Endothelial cell of umbilical vein (primary cell): ENCODE data around the gene NAV3. TPM values are rescaled to one million over a fixed set of nuclear protein-coding genes. Genes with fewer than 3 reads are reported as not detected.
A peak's percentile ranks its signal among the peaks of the same experiment; 100 is the strongest.

Experiments
- BruUV-seq: library from RNA; stranded (reverse); fragments of 400-500 nt; replicated peaks from 2 replicates; lab custom pipeline; 2021; lab: Mats Ljungman, UMichigan
- CTCF ChIA-PET: fragments of 300-600, 350-600 bp; sonication (Branson Sonifier 250); formaldehyde crosslinking; loops from one replicate; lab custom pipeline; 2021; ENCODE audit warnings: antibody characterized with exemption, inconsistent platforms; lab: Charles Lee
- POLR2A ChIA-PET: fragments of 300-600, 350-600 bp; sonication (Branson Sonifier 250); formaldehyde crosslinking; loops from one replicate; lab custom pipeline; 2021; ENCODE audit warnings: antibody characterized with exemption, inconsistent platforms; lab: Charles Lee
- DNase-seq: peaks from one replicate; pipeline ENCODE4 v3.0.0-alpha.2; 2011; ENCODE audit warnings: low read depth, low spot score
- FAIRE-seq: peaks from 2 replicates; lab custom pipeline; 2011; peaks lifted over from hg19 to GRCh38; lab: Jason Lieb, UNC
- H2AFZ ChIP-seq: 2 replicates; pipeline ENCODE4 v1.6.0; 2012; ENCODE audit warnings: low read depth, low read length, control low read depth, inconsistent platforms
- H3K27ac ChIP-seq: 2 replicates; pipeline ENCODE4 v1.5.1; 2011; ENCODE audit warnings: low read depth, mild to moderate bottlenecking, control low read depth, low read length, moderate library complexity; ENCODE audit not compliant: insufficient read depth
- H3K27me3 ChIP-seq, 2 experiments: 2 replicates each; pipeline versions ENCODE4 v1.6.0 to v1.6.1; 2011; ENCODE audit warnings: low read length in 2 of 2, mixed read lengths in 1 of 2; ENCODE audit not compliant: control insufficient read depth in 2 of 2, insufficient read depth in 2 of 2
- H3K36me3 ChIP-seq, 2 experiments: 2 replicates in 1 of 2; 3 replicates in 1 of 2; pipeline ENCODE4 v1.5.1; 2011; ENCODE audit warnings: low read length in 2 of 2, mild to moderate bottlenecking in 1 of 2, moderate library complexity in 1 of 2; ENCODE audit not compliant: control insufficient read depth in 2 of 2, insufficient read depth in 2 of 2; ENCODE audit errors: extremely low read depth in 1 of 2
- H3K4me1 ChIP-seq: 3 replicates; pipeline ENCODE4 v1.5.1; 2011; ENCODE audit warnings: mild to moderate bottlenecking, low read length; ENCODE audit not compliant: control insufficient read depth, insufficient read depth; ENCODE audit errors: extremely low read depth
- H3K4me2 ChIP-seq: 2 replicates; pipeline ENCODE4 v1.6.1; 2011; ENCODE audit warnings: low read length, control low read depth, mixed read lengths; ENCODE audit not compliant: insufficient read depth
- H3K4me3 ChIP-seq, 3 experiments: fragments of 200-600 bp in 1 of 3; sonication (generic), shearing (Covaris generic) in 1 of 3; replicated peaks in 1 of 3; 2 replicates each; pipeline ENCODE4 v1.5.1; 2011 to 2016; ENCODE audit warnings: control low read depth in 3 of 3, low read length in 3 of 3, mild to moderate bottlenecking in 2 of 3, inconsistent platforms in 1 of 3, low read depth in 1 of 3, moderate library complexity in 1 of 3; ENCODE audit not compliant: insufficient read depth in 1 of 3
- H3K79me2 ChIP-seq: 2 replicates; pipeline ENCODE4 v1.6.0; 2012; ENCODE audit warnings: low read length, inconsistent platforms; ENCODE audit not compliant: control insufficient read depth, insufficient read depth
- H3K9ac ChIP-seq: replicated peaks from 2 replicates; pipeline ENCODE3; 2011; ENCODE audit warnings: low read length, control low read depth; ENCODE audit not compliant: insufficient read depth; ENCODE audit errors: extremely low read depth
- H3K9me1 ChIP-seq: replicated peaks from 3 replicates; pipeline ENCODE4 v1.6.0; 2011; ENCODE audit warnings: mild to moderate bottlenecking, low read length; ENCODE audit not compliant: control insufficient read depth, insufficient read depth; ENCODE audit errors: extremely low read depth
- H3K9me3 ChIP-seq: replicated peaks from 2 replicates; pipeline ENCODE4 v1.5.1; 2012; ENCODE audit warnings: low read length, inconsistent platforms; ENCODE audit not compliant: control insufficient read depth, insufficient read depth
- H4K20me1 ChIP-seq: replicated peaks from 2 replicates; pipeline ENCODE3; 2011; ENCODE audit warnings: mild to moderate bottlenecking, low read length; ENCODE audit not compliant: control insufficient read depth, insufficient read depth; ENCODE audit errors: extremely low read depth
- CTCF ChIP-seq, 2 donors: IDR thresholded peaks; 1 replicate in 1 of 2; 2 replicates in 1 of 2; pipeline ENCODE4 v1.5.1; 2011; ENCODE audit warnings: low read length in 2 of 2, mild to moderate bottlenecking in 2 of 2, moderate library complexity in 2 of 2, control low read depth in 1 of 2, inconsistent platforms in 1 of 2, low read depth in 1 of 2; ENCODE audit not compliant: insufficient read depth in 1 of 2; ENCODE audit errors: extremely low read depth in 1 of 2
- EZH2 ChIP-seq: IDR thresholded peaks from 2 replicates; pipeline ENCODE4 v1.6.1; 2012; ENCODE audit warnings: borderline replicate concordance, low read depth, mild to moderate bottlenecking, moderate library complexity, low read length, inconsistent platforms; ENCODE audit not compliant: severe bottlenecking
- FOS ChIP-seq: IDR thresholded peaks from 2 replicates; pipeline ENCODE4 v1.6.1; 2011; ENCODE audit warnings: mild to moderate bottlenecking, low read length, moderate library complexity, borderline replicate concordance; ENCODE audit not compliant: insufficient read depth
- GATA2 ChIP-seq: IDR thresholded peaks from 2 replicates; pipeline ENCODE4 v1.7.0; 2011; ENCODE audit warnings: low read depth, mild to moderate bottlenecking, moderate library complexity, mixed read lengths, low read length; ENCODE audit not compliant: insufficient read length, insufficient read depth
- JUN ChIP-seq: IDR thresholded peaks from 2 replicates; pipeline ENCODE4 v1.6.1; 2011; ENCODE audit warnings: borderline replicate concordance, low read depth; ENCODE audit not compliant: insufficient read length, insufficient read depth
- MAX ChIP-seq: IDR thresholded peaks from 2 replicates; pipeline ENCODE4 v1.6.1; 2011; ENCODE audit not compliant: insufficient read depth, insufficient read length
- MYC ChIP-seq: IDR thresholded peaks from one replicate; pipeline ENCODE4 v1.6.1; 2011; ENCODE audit warnings: mild to moderate bottlenecking, low read depth, low read length
- POLR2A ChIP-seq: IDR thresholded peaks from 2 replicates; pipeline ENCODE4 v1.6.1; 2012; ENCODE audit warnings: low read depth, mild to moderate bottlenecking, control low read depth, low read length
- POLR2AphosphoS5 ChIP-seq: IDR thresholded peaks from 2 replicates; pipeline ENCODE4 v1.6.1; 2012; ENCODE audit warnings: low read depth, mild to moderate bottlenecking, control low read depth, low read length, moderate library complexity; ENCODE audit not compliant: insufficient read depth
- dilution Hi-C: fragments of 300-500 bp; cut with MboI; formaldehyde crosslinking; loops from one replicate; pipeline ENCODE4 v1.15.0; 2019; ENCODE audit warnings: low sequenced_read_pairs; ENCODE audit not compliant: extremely low pct_ligation_motif_present
- intact Hi-C: fragments of 100-400 bp; cut with micrococcal nuclease; formaldehyde crosslinking; loops from one replicate; pipeline ENCODE4 v1.10.0; 2022
- polyA plus RNA-seq, 4 experiments: library from polyadenylated mRNA; depleted of rRNA in 3 of 4; stranded (reverse) in 3 of 4; unstranded in 1 of 4; fragments of >200 nt; gene quantifications; 2 replicates each; pipeline versions ENCODE4 v1.2.1 to v1.2.3, GENCODE V29; 2011 to 2012; ENCODE audit warnings: missing spikeins in 1 of 4
- total RNA-seq: library from RNA; stranded (reverse); gene quantifications from 2 replicates; pipeline ENCODE4 v1.2.3, GENCODE V29; 2021

NAV3 gene
- total and polyA plus RNA-seq, 2 donors (not counting 3 experiments of a cell fraction or from before 2014, with no cell fraction given): 6.7 to 40.1 TPM

DNA sequence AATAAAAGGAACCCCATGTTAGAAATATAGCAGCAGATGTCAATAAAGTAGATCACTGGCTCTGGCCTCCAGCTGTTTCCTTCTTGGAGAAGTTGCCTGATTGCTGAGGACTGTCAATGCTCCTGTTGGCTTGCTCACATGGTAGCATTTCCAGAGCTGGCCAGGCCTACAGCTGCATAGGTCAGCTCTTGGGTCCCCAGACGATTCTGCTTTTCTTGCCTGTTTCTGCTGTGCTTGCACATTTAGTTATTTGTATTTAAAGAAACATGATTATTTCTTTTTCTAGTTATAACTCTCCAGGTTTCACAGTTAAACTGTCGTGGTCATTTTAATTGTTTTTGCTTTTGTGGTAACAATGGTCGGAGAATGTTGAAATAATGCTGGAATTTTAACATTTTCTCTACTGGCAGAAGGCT is 7.2 kb downstream of the NAV3 start:
- Histone ChIP-seq H4K20me1 (no peaks in the 10 kb centered on the region), H2AFZ (no peak overlapping the region), H3K4me2 (no peak overlapping the region), H3K9me3 (no peaks in the 10 kb centered on the region), H3K36me3 (no peaks in the 10 kb centered on the region), H3K27me3 (no peaks in the 10 kb centered on the region), H3K9ac (no peak overlapping the region), H3K27ac (no peak overlapping the region), H3K4me1 (peaks cover 16% of the 10 kb centered on the region), H3K9me1 (no peaks in the 10 kb centered on the region), H3K4me3 (no peak overlapping the region), H3K79me2 (no peaks in the 10 kb centered on the region)
- BruUV-seq: no TSS peak
- FAIRE-seq (no peak), DNase-seq (peak; percentile 59)
- intact Hi-C loops (loop anchor here (10.0 kb wide), 1 partner anchor 623 kb away; no protein-coding TSS in a partner anchor), dilution Hi-C loops (no loop called here)
- TF ChIP-seq MYC: no peak
- TF ChIP-seq EZH2: no peak
- no peak for TF ChIP-seq POLR2A
- no peak for TF ChIP-seq GATA2
- TF ChIP-seq POLR2AphosphoS5: no peak
- TF ChIP-seq CTCF (IDR thresholded peaks at IDR 0.05; ENCODE audit: extremely low read depth in 1 of 2, insufficient read depth in 1 of 2, low read depth in 1 of 2, low read length in 2 of 2): no peak
- no peak for TF ChIP-seq JUN
- no peak for TF ChIP-seq FOS
- TF ChIP-seq MAX: no peak
- CTCF ChIA-PET: interaction anchor here (0.7 kb wide), 1 partner anchor 88 kb away, joined by 3 read pairs; no protein-coding TSS in a partner anchor
- POLR2A ChIA-PET: no interaction called here
